Inflammatory macrophage treated with lipopolysaccharide for 4 hours (primary cell): ENCODE results near the gene OR6B2.

ENCODE experiments used
- DNase-seq: peaks from one replicate; pipeline ENCODE4 v3.0.0-alpha.2; 2020

The OR6B2 gene

DNA sequence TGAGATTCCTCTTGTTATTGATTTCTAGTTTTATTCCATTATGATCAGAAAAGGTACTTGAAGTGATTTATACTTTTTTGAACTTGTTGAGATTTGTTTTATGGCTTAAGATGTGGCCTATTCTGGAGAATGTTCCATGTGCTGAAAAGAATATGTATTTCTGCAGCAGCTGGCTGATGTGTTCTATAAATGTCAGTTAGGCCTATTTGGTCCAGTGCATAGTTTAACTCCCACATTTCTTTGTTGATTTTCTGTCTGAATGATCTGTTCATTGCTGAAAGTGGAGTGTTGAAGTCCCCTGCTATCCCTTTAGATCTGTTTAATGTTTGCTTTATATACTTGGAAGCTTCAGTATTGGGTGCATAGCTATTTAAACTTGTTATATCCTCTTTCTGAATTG is 7.1 kb upstream of the OR6B2 start:
- DNase-seq: no peak

DNA sequence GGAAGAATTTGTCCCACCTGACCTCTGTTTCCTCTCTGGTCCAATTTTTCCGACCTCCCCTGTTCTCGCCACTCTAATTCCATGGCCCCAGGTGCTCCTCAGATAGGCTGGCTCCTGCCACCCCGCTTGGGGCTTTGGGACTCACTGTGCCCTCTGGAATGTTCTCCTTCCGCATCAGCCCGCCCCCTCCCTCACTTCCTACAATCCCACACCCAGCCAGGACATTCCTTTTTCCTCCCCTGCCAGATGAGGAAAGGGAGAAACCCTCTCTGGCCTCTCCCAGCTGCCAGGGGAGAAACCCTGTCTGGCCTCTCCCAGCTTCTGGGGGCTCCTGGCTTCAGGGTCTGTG is 3.1 kb upstream of the OR6B2 start:
- no peak for DNase-seq

DNA sequence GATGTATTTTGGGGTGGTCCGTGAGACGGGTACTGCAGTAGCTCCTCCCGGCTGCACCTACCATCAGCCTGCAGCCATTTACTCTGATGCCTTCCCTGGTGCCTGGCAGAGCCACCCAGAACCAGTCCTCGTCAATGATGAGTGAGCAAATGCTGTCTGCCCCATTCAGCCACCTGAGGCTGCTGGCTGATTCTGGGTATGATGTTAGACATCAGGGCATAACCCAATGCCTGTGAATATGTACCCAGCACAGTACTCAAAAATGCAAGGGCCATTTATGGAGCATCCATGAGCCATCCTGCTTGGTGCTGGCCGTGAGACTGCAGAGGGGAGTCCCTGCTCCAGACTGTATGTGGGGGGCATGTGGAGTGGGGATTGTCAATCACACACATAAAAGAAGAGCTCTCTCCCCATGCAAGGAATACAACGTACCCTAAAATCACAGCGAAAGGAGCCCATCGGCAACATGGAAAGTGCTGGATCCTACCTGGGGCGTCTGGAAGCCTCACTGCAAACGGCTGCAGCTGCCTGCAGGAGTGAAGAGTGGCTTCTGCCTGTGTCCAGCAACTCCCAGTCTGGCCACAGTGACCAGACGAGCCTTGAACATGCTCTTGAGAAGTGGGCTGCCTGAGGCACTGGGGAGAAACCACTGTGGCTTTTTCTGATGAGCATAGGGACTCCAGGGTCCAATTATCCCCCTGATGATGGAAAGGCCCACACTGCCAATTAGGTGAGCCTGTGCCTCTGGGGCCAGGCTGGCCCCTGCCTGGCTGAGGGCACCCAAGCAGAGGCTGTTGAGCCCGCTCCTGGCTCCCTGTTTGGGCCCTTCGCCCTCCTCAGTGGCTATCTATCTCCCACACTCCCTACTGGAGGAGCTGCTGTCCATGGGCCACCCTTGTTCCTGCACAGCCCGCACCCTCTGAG is 2.4 kb upstream of the OR6B2 start:
- no peak for DNase-seq

DNA sequence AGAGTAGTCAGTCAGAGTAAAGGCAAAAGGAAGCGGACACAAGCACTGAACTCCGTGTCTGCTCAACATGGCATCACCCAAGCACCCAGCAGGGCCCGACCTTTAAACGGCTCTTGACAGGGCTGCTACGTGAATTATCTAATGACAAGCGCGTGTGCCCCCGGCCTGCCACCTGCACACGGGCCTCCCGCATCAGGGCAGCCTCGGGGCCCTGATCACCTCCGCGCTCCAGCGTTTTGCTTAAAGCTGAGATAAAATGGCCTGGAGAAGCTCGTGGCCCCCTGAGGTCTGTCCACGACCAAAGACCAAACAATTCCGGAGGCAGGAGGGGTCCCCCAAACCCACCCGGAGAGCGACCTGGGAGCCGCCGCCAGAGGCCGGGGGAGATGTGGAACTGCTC is 5.5 kb downstream of the OR6B2 start:
- peak; percentile 5 for DNase-seq

DNA sequence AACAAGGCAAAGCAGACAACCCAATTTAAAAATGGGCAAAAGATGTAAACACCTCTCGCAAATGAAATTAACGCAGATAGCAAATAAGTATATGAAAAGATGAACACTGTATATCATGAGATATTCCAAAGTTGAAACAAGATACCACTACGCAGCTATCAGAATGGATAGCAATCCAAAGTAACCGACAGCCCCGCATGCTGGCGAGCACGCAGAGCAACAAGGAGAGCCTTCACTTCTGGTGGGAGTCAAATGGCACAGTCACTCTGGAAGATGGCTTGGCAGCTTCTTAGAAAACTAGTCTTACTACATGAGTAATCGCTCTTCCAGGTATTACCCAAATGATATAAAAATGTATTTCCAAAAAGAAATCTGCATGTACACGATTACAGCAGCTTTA is 6.4 kb downstream of the OR6B2 start:
- no peak for DNase-seq

DNA sequence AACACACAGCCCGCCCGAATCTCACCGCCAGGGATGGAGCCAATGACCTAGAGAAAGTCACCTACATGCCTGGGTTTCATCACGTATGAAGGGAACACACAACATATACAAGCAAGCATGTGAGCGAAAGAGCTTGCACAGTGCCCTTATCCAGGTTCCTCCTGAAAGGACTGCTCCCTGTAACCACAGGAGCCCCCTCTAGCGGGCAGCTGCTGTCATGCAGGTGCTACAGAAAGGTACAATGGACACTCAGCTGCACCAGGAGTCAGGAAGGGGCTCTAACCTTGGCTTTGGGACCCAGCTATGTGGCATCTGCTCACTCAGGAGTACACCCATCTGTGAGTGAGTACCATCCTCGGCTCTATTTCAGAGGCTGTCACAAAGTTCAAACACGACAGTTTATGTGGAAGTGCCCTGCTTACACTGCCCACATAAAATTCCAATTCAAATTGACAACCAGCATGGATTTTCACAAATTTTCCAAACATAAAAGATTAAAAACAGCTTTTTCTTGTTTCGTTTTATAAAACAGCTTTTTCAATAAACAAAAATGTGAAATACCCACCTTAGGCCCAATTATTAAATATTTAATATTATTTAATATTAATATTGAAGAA is 8.6 kb downstream of the OR6B2 start:
- DNase-seq: peak; percentile 59

DNA sequence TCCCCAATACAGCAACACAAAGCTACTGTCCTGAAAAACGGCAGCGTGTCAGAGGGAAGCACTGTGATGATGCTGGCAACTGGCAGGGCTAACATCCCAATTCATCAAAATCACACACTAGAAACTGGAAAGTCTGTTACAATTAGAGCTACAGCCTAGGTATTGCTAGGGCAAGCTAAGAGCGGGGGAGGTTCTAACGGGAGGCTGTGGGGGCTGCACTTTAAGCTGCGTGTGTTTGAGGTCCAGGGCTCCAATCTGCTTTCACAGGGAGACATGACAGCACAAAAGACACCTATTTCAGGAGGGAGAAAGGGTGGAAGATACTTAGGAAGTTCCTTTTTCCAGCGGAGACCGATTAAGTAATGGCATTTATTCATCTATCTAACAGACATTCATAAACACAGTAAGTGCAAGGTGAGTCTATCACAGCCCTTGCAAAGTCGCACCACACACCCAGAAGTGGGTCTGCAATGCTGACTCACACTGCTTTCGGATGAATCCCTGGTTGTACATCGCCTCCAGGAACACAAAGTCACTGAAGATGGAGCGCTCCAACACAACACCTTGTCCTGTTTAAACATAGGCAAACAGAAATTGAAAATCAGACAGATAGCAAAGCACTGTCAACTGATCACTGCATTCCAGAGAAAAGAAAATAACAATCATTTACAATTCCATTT is 12.0 kb downstream of the OR6B2 start:
- DNase-seq: no peak

DNA sequence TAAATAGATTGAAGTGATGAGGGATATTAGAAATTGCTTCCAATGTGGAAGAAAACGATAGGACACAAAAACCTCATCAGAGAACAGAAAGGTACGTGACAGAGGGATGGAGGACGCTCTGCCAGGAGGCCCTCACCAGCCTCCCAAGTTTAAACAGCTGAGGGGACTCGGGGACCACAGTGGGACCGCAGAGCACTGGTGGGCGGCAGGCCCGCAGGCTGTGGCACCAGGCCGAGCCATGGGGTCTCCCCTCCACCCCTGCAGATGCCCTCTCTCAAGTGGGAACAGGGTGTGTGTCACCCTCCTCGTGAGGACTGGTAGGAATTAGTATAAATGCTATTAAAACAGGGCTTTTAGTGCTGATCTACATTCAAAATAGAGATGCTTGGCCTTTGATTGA is 15.9 kb downstream of the OR6B2 start:
- no peak for DNase-seq

DNA sequence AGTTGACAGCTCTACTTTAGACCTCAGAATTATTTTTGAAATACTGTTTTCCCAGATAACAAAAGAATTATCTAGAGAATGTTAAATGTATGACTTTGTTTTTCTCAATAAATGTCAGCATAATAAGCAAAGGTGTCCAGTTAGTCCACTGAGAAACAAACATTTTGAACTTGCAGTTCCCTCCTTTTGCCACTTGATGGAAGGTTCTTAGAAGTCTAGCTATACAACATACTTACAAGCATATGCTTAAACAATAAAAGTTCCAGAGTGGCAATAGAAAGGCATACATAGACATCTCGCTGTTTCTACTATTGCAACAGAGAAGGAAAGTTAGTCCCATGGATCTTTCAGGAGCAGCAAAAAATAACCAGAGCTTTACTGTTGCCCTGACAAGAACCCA is 16.9 kb downstream of the OR6B2 start:
- DNase-seq: no peak

DNA sequence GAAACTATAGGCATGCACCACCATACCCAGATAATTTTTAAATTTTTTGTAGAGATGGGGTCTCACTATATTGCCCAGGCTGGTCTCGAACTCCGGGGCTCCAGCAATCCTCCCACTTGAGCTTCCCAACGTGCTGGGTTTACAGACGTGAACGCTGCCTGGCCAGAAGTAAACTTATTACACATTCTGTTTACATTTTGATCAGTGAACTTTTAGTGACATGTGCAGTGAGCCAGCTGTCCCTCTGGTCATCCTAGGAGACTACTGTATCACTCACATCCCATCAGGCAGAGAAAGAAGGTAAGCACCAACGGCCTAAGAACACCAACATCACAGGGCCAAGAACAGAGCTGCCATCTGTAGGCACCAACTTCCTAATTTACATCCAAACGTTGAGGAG is 27.2 kb downstream of the OR6B2 start:
- no peak for DNase-seq

DNA sequence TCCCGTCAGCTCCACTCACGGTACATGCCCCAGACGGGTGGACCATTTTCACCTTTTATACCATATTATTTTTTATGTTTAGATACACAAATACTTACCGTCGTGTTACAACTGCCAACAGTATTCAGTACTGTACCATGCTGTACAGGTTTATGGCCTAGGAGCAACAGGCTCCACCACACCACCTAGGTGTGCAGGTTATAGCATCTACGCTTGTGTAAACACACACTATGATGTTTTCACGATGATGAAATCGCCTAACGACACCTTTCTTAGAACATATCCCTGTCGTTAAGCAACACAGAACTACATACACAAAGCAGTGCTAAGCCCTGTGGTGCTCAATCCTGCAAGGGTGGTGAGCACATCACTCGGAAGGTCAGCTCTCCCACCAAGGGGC is 29.6 kb downstream of the OR6B2 start:
- DNase-seq: no peak

DNA sequence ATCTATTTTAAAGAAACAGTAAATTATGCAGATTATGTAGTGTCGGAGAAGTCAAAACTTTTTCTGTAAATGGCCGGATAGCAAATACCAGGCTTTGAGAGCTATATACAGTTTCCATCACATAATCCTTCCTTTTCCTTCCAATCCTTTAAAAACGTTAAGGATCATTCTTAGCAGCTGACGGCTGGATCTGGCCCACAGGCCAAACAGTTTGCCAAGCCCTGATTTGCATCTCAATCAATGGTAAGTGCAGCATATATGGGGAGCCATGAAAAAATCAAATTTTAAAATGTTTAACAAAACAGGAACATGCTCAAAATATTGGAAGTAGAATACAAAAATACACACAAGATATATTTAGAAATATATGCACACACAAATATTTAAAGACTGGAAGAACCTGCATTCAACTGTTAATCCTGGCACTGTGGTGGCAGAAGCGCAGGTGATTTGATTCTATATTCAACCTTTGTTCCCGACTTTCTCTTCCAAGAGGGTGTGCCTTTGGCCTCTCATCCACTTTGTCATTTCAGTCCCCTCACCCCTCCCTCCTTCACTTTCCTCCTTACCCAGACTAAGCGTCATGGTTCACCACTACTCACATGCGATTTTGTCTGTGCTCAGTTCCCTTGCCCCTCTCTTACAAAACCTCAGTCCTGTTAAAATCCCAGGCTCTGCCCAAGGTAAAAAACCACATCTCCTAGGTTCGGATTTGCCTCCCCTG is 32.4 kb downstream of the OR6B2 start:
- DNase-seq: no peak

DNA sequence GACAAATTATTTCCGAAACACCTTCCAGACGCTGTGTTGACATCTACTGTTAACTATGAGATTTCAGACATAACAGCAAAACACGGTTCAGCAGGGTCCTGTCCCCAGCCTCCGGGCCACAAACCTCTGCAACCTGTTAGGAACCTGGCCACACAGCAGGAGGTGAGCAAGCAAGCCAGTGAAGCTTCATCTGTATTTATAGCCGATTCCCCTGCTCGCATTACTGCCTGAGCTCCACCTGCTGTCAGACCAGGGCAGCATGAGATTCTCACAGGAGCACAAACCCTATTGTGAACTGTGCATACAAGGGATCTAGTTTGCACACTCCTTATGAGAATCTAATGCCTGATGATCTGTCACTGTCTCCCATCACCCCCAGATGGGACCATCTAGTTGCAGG is 36.1 kb downstream of the OR6B2 start:
- DNase-seq: no peak

DNA sequence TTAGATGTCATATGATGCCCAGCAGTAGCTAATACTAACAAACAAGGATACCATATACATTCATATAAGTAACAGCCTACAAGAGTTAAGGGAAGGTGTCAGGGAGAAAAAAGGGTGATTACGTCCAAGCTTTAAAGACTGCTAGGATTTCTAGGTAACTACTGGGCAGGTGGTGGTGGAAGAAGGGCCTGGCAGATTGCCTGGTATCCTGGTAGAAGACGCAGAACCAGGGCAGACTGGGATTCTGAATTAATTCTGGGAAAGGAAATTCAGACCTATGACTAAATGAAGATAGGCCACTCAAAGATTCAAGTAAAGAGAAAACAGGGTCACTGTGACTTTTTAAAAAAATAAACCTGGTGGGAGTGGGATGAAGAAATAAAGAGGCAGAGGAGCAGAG is 36.9 kb downstream of the OR6B2 start:
- no peak for DNase-seq

DNA sequence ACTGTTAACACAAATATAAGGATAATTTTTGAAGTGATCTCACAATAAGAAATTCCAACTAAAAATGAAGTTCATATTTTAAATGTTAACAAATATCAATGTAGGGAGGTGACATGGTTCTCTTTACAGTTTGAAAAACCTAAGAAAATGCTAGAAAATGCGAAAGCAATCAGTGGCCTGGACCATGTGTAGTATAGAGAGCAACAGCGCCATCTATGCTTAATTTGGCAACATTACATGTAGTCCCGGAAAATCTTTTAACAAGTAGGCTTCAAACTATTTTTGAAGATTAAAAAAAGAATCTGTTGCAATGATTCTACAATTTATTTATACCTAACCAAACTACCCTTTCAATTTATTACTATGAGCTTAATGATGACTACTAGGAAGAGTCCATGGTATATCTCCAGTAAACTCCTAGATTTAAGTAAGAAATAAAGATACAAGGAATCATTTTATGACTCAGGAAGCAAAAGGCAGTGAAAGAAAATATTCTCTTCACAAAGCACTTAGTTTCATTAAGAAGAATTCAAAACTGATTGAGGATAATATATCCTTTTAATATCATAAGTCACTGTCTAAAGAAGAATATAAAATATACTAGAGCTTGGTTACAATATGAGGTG is 38.4 kb downstream of the OR6B2 start:
- peak; percentile 61 for DNase-seq

DNA sequence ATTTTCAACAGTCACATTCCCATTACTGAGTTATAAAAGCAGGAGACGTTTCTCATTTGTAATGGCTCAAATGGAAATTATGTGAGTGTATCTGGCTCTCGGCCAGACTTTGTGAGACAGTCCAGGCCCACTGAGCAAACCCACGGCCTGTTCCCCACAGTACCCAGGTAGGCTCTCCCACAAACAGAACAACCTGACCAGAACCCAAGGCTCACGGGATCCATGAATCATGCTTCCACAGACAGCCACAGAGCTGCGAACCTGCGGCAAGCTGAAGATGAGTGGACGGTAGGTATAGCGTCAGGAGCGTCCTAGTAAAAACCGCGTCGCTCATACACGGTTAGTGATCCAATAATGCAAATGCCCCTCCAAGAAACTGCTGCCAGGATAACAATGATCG is 39.3 kb downstream of the OR6B2 start:
- no peak for DNase-seq

DNA sequence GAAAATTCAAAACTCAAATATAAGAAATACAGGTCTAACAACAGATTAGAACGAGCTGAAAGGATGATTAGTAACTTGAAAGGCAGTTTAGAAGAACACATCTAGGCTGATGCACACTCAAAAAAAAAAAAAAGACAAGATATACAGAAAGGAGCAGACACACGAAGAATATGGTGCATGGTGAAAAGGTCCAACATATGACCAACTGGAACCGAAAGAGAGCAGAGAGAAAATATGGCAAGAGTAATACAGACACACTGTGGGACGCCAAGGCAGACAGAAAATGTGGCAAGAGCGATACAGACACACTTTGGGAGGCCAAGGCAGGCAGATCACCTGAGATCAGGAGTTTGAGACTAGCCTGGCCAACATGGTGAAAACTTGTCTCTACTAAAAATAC is 44.9 kb downstream of the OR6B2 start:
- DNase-seq: no peak

DNA sequence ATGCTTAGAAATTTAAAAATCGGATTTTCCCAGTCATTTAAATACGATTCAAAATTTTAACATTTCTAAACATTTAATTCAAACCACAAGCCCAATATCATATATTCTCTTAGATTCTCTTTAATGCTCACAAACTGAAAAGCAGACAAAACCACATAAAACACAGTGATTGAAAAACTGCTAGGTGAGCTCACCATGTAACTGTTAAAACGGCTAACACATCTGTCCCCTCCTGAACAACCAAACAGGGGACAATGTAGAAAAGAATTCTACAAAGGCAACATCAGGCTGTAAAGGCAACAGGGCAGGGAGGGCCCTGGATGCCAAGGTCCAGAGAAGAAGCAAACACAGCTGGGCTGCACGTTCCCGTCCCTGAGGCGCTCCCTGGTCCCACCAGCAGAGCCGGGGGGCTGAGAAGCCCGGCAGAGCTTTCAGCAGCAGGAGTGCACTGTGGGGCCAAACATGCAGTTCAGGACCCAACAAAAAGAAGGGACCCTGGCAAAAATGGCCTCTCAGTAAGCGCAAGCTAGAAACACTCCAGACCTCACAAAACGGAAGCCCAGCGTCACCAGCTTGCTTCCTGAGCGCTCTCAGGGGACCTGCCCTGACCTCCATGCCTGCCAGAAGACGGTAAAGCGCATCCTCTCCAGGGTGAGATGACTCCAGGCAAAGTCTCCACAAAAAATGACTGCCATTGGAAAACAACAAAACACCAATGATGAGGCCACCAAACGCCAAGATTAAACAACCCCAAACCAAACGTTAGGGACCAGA is 45.6 kb downstream of the OR6B2 start:
- no peak for DNase-seq

DNA sequence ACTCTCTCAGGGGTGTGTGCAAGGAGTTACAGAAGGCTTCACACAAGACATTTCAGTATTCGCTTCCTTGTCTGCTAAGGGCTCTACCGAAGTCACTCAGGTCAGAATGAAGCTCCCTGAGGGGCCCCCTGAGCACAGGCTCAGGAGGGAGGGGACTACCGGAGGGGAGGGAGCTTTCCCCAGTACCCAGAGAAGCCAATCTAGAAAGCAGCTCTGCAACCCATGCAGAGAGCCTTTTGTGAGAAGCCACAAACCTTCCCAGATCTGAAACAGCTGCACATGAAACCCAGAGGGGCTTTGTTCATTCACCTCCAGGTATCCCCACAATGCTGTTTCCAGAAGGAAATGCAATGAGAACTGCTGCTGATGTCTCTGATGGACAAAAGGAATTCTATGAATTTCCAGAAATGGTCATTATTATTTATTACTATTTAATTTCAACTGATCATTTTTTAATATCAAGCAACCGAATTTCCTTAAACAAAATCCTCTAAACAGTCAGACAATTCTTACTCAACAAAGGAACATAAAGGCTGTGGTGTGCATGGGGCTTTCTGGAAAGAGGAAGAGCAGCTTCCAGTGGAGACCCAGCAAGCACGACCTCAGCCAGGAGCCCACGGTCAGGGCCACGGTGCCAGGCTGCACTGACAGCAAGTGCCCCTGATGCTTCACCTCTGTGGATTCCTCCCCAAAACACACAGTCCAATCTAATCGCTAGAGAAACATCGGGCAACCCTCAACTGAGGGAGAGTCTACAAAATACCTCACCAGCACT is 47.0 kb downstream of the OR6B2 start:
- DNase-seq: peak; percentile 20
